Neural cell (in vitro differentiated cells): Measurements from ENCODE around the gene KDM3B.

Experiments used
- EP300 ChIP-seq: fragments of 450-650 bp; conservative IDR thresholded peaks from 2 replicates; pipeline ENCODE4 v1.6.1; 2014; ENCODE audit warnings: antibody characterized with exemption, mild to moderate bottlenecking, moderate library complexity; ENCODE audit not compliant: poor library complexity, severe bottlenecking
- EZH2 ChIP-seq: fragments of 200-600, 300-800 bp; shearing (Covaris generic), sonication (generic); IDR thresholded peaks from 2 replicates; pipeline ENCODE4 v1.6.1; 2014; ENCODE audit warnings: antibody characterized with exemption, low read length, borderline replicate concordance, mild to moderate bottlenecking; ENCODE audit not compliant: insufficient read depth, poor library complexity, severe bottlenecking
- POLR2AphosphoS5 ChIP-seq: IDR thresholded peaks from 2 replicates; pipeline ENCODE4 v1.6.1; 2012
- RAD21 ChIP-seq: fragments of 450-650 bp; conservative IDR thresholded peaks from 2 replicates; pipeline ENCODE4 v1.6.1; 2014; ENCODE audit warnings: antibody characterized with exemption, mild to moderate bottlenecking, moderate library complexity
- SMC3 ChIP-seq: fragments of 450-650 bp; conservative IDR thresholded peaks from 2 replicates; pipeline ENCODE4 v1.6.1; 2014; ENCODE audit warnings: antibody characterized with exemption, mild to moderate bottlenecking, moderate library complexity; ENCODE audit not compliant: poor library complexity
- TF ChIP-seq, protein P1 (sequence below): fragments of 450-650 bp; IDR thresholded peaks from 2 replicates; pipeline ENCODE4 v1.5.1; 2014; ENCODE audit warnings: antibody characterized with exemption, mild to moderate bottlenecking, moderate library complexity; ENCODE audit not compliant: poor library complexity, severe bottlenecking

GRCh38 chr5:138469540-138470321, 117.2 kb downstream of the KDM3B start:
- TF ChIP-seq, protein P1, sequence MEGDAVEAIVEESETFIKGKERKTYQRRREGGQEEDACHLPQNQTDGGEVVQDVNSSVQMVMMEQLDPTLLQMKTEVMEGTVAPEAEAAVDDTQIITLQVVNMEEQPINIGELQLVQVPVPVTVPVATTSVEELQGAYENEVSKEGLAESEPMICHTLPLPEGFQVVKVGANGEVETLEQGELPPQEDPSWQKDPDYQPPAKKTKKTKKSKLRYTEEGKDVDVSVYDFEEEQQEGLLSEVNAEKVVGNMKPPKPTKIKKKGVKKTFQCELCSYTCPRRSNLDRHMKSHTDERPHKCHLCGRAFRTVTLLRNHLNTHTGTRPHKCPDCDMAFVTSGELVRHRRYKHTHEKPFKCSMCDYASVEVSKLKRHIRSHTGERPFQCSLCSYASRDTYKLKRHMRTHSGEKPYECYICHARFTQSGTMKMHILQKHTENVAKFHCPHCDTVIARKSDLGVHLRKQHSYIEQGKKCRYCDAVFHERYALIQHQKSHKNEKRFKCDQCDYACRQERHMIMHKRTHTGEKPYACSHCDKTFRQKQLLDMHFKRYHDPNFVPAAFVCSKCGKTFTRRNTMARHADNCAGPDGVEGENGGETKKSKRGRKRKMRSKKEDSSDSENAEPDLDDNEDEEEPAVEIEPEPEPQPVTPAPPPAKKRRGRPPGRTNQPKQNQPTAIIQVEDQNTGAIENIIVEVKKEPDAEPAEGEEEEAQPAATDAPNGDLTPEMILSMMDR, result no peak
- no peak for TF ChIP-seq EZH2
- peak; percentile 5 for TF ChIP-seq POLR2AphosphoS5
- TF ChIP-seq SMC3, result no peak
- no peak for TF ChIP-seq EP300
- TF ChIP-seq RAD21, result no peak
